SIG-M5 (cell line): Measurements from ENCODE around the gene SEC61G.

Source experiments
- DNase-seq: peaks from one replicate; lab custom pipeline; 2025; lab: John Stamatoyannopoulos, UW

SEC61G gene

GRCh38 chr7:54764861-54765260 lies 5.8 kb upstream of the SEC61G start:
- no peak for DNase-seq

- no peak for DNase-seq
Observed at GRCh38 chr7:54757711-54758110, 1.3 kb downstream of the SEC61G start.

- DNase-seq: no peak
Observed at GRCh38 chr7:54749200-54749599, 9.8 kb downstream of the SEC61G start.

- no peak for DNase-seq
Observed at GRCh38 chr7:54747234-54747633, 11.8 kb downstream of the SEC61G start.

GRCh38 chr7:54743580-54743979 lies 15.4 kb downstream of the SEC61G start:
- DNase-seq: no peak

- DNase-seq: no peak
Observed at GRCh38 chr7:54738737-54739136, 20.3 kb downstream of the SEC61G start.

- no peak for DNase-seq
Observed at GRCh38 chr7:54729107-54729506, 29.9 kb downstream of the SEC61G start.

GRCh38 chr7:54728411-54728810 lies 30.6 kb downstream of the SEC61G start:
- no peak for DNase-seq

GRCh38 chr7:54725255-54725654 lies 33.8 kb downstream of the SEC61G start:
- no peak for DNase-seq

GRCh38 chr7:54722502-54722901 lies 36.5 kb downstream of the SEC61G start:
- no peak for DNase-seq

GRCh38 chr7:54722026-54722425 lies 37.0 kb downstream of the SEC61G start:
- DNase-seq: no peak

GRCh38 chr7:54719974-54720373 lies 39.0 kb downstream of the SEC61G start:
- no peak for DNase-seq

- no peak for DNase-seq
Observed at GRCh38 chr7:54719425-54719824, 39.6 kb downstream of the SEC61G start.

- no peak for DNase-seq
Observed at GRCh38 chr7:54712820-54713219, 46.2 kb downstream of the SEC61G start.

GRCh38 chr7:54711900-54712595 lies 47.0 kb downstream of the SEC61G start:
- DNase-seq: no peak

- DNase-seq: no peak
Observed at GRCh38 chr7:54709283-54709682, 49.7 kb downstream of the SEC61G start.

- DNase-seq: no peak
Observed at GRCh38 chr7:54705436-54705835, 53.6 kb downstream of the SEC61G start.

GRCh38 chr7:54704851-54705250 lies 54.2 kb downstream of the SEC61G start:
- DNase-seq: no peak
